AG08396 (cell line): Measurements from ENCODE around the gene SMO.
"Not testable (repeated sequence)": the region's sequence is repeated elsewhere in the genome, so short reads cannot be mapped to it uniquely, and the experiment has no call there.

Experiments used
- DNase-seq: peaks from one replicate; pipeline ENCODE4 v3.0.0; 2012; ENCODE audit warnings: low spot score, mixed read lengths

SMO gene

DNA sequence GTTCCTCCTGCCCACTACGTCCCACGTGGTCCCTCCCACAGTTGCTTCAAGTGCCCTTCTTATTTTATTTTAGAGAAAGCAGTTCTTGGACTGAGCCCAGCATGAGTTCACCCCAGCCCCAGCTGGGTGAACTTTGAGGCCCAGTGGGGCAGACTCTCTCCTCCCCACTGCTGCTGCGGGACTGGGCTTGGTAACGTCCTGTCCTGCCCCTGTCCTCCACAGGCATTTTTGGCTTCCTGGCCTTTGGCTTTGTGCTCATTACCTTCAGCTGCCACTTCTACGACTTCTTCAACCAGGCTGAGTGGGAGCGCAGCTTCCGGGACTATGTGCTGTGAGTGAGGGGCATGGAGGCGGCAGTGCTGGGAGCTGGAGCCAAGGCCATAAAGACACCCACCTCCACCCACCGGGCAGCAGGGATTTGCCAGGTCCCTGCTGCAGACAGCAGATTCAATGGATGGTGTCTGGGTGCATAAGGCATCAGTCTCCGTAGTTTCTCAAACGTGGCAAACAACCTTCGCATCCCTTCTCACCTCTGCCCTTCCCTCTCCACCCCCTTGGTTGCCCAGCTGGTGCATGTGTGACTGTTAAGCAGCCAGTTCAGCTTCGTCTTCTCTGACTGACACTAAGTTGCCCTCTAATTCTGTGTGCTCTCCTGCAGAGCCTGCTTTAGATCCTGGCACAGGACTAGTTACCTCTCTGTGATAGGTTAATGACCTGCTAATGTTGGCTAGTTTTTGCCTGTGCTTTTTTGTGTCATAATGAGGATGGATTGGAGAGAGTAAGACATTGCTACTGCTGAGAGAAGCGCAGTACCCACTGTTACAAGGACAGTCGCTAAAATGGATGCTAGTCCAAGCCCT is 20.9 kb downstream of the SMO start:
- no peak for DNase-seq

DNA sequence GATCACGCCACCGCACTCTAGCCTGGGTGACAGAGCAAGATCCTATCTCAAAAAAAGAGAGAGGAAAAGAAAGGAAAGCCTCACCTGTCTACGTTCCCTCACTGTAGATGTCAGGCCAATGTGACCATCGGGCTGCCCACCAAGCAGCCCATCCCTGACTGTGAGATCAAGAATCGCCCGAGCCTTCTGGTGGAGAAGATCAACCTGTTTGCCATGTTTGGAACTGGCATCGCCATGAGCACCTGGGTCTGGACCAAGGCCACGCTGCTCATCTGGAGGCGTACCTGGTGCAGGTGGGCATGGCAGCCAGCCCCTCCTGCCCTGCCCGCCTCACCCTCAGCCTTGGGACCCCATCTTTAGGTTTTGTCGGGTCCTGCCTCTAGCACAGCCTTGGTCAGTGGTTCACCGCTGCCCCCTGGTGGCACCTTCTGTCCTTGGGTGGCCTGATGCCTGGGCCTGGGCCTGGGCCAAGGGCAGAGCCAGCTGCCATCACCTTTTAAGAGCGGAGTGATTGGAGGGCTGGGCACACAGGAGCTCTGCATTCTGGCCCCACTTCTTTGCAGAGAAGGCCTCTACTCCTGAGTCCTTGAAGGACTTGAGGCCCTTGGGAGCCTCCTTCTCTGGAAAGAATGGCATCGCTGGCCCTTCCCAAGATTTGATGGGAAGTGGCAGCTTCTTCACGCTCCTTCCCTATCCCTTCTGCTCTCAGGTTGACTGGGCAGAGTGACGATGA is 22.0 kb downstream of the SMO start:
- peak; percentile 89 for DNase-seq

DNA sequence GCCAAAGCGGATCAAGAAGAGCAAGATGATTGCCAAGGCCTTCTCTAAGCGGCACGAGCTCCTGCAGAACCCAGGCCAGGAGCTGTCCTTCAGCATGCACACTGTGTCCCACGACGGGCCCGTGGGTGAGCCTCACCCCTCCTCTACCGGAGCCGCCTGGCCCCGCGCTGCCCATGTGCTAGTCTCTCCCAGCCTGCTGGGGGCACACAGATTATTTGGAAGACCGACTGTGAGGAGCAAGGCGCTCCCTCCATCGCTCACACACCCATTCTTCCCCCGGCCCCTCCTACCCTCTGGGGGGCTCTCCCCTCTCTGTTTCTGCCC is 22.5 kb downstream of the SMO start:
- no peak for DNase-seq

DNA sequence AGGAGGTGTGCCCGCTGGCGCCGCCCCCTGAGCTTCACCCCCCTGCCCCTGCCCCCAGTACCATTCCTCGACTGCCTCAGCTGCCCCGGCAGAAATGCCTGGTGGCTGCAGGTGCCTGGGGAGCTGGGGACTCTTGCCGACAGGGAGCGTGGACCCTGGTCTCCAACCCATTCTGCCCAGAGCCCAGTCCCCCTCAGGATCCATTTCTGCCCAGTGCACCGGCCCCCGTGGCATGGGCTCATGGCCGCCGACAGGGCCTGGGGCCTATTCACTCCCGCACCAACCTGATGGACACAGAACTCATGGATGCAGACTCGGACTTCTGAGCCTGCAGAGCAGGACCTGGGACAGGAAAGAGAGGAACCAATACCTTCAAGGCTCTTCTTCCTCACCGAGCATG is 23.7 kb downstream of the SMO start:
- DNase-seq, result no peak

DNA sequence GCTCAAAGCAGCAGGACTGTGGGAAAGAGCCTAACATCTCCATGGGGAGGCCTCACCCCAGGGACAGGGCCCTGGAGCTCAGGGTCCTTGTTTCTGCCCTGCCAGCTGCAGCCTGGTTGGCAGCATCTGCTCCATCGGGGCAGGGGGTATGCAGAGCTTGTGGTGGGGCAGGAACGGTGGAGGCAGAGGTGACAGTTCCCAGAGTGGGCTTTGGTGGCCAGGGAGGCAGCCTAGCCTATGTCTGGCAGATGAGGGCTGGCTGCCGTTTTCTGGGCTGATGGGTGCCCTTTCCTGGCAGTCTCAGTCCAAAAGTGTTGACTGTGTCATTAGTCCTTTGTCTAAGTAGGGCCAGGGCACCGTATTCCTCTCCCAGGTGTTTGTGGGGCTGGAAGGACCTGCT is 24.2 kb downstream of the SMO start:
- no peak for DNase-seq

DNA sequence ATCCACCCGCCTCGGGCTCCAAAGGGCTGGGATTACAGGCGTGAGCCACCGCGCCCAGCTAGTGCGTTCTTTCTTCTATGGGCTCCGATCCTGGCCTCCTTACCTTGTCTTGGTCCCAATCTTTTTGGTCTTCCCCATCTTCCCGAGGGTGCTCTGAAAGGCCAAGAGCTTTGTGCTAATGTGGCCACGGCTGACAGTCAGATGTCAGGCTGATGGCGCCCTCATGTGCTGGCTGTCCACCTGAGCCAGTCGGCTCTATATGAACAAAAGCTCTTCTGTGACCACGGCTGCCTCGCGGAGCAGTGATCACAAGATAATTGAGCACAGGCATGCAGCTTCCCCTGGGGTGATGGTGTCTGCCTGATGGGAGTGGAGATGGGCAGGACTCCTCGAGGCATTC is 25.4 kb downstream of the SMO start:
- no peak for DNase-seq

DNA sequence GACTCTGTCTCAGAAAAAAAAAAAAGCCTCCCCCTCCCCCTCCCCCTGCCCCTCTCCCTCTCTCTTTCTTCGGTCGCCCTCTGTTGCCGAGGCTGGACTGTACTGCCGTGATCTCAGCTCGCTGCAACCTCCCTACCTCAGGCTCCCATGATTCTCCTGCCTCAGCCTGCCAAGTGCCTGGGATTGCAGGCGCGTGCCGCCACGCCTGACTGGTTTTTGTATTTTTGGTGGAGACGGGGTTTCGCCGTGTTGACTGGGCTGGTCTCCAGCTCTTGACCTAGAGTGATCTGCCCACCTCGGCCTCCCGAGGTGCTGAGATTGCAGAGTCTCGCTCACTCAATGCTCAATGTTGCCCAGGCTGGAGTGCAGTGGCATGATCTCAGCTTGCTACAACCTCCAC is 27.3 kb downstream of the SMO start:
- DNase-seq, result not testable (repeated sequence)

DNA sequence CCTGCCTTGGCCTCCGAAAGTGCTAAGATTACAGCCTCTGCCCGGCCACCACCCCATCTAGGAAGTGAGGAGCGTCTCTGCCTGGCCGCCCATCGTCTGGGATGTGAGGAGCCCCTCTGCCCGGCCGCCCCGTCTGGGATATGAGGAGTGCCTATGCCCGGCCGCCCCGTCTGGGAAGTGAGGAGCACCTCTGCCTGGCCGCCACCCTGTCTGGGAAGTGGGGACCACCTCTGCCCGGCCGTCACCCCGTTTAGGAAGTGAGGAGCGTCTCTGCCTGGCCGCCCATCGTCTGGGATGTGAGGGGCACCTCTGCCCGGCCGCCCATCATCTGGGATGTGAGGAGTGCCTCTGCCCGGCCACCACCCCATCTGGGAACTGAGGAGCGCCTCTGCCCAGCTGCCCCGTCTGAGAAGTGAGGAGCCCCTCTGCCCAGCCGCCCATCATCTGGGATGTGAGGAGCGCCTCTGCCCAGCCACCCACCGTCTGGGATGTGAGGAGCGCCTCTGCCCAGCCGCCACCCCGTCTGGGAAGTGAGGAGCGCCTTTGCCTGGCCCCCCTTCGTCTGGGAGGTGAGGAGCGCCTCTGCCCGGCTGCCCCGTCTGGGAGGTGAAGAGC is 27.8 kb downstream of the SMO start:
- not testable (repeated sequence) for DNase-seq

DNA sequence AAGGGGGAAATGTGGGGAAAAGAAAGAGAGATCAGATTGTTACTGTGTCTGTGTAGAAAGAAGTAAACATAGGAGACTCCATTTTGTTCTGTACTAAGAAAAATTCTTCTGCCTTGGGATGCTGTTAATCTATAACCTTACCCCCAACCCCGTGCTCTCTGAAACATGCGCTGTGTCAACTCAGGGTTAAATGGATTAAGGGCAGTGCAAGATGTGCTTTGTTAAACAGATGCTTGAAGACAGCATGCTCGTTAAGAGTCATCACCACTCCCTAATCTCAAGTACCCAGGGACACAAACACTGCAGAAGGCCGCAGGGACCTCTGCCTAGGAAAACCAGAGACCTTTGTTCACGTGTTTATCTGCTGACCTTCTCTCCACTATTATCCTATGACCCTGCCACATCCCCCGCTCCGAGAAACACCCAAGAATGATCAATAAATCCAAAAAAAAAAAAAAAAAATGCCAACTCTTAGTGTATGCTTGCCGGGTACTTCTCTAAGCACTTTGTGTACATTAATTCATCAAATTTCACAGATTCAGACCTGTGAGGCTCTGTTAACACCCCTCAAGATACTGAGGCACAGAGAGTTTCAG is 28.5 kb downstream of the SMO start:
- not testable (repeated sequence) for DNase-seq

DNA sequence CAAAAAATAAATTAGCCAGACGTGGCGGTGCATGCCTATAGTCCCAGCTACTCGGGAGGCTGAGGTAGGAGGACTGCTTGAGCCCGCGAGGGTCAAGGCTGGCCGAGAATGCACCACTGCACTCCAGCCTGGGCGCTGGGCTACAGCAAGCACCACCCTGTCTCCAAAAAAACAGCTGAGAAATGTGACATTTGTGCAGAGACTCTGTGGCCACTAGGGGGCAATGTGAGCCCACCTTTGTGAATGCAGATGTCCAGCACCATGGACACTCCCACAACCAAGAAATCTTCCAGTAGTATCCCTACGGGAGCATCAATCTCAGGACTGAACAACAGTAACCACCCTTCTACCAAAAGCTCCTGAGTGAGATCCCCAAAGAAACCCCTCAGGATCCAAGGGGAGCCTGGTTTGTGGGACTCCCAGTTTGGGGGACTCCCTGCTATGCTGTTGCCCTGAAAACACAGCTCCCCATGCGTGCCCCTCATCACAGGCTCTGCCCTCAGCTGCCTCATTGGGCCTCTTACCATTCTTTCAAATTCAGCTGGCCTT is 30.2 kb downstream of the SMO start:
- peak; percentile 87 for DNase-seq

DNA sequence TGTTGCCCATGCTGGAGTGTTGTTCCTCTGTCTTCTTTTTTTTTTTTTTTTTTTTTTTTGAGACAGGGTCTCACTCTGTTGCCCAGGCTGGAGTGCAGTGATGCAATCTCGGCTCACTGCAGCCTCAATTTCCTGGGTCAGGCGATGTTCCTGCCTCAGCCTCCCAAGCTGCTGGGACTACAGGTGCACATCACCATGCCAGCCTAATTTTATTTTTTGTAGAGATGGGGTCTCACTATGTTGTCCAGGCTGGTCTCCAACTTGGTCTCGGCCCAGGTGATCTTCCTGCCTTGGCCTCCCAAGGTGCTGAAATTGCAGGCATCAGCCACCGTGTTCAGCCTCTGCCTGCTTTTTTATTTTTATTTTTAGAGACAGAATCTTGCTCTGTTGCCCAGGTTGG is 30.7 kb downstream of the SMO start:
- not testable (repeated sequence) for DNase-seq

DNA sequence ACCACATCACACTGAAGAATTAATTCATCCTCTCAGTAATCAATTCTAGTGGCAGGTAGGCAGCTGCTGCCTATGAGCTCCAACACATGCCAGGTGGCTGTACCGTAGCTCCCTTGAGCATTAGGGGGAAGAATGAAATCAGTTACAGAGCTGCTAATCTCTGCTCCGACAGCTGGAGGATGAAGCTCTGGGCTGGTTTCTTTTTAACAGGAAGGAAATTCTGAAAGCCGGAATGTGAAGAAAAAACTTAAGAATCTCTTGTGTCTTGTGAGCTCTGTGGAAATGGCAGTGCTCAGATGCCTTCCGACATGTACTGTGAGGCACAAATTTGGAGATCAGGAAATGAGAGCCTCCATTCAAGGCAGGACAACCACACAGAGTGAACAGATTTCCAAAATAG is 33.6 kb downstream of the SMO start:
- no peak for DNase-seq

DNA sequence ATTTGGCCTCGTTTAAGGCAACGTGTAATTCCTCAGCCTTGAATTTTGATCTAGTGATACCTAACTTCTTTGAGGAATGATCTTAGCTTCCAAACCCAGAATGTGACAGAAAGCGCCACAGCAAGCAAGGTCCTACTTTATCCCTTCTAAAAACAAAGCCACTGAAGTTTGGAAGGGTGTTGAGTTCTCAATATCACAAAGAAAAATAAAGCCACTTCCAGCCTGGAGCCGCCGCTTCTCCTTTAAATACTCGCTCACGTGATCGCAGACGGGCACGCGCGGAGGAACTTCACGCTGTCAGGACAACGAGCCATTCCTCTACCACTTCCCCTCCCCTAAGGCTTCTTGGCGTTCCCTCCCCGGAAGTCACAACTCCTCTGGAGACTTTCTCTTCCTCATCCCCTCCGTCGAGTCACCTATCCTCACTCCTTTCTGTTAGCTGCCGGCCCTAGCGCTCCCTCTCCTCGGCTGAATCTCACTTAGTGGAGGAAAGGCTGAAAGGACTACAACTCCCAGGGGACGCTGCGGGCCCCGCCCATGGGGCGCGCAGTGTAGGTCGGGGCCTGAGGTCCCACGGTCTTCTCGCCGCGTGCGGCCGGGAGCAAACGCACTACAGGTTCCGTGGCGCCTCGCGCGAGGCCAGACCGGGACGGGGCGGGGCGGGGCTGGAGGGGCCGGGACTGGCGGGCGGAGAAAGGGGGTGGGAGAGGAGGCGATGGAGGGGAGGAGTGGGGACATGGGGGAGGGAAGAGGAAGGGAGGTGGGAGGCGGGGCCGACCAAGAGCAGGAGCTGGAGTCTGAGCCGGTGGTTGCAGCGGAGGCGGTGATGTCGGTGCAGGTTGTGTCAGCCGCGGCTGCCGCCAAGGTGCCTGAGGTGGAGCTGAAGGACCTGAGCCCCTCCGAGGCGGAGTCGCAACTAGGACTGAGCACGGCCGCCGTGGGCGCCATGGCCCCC is 36.1 kb downstream of the SMO start, which contains the start of gene AHCYL2:
TSS of gene AHCYL2 (plus strand) at position 780 of the 955 bp plus-strand sequence.
- peak; percentile 96 for DNase-seq

DNA sequence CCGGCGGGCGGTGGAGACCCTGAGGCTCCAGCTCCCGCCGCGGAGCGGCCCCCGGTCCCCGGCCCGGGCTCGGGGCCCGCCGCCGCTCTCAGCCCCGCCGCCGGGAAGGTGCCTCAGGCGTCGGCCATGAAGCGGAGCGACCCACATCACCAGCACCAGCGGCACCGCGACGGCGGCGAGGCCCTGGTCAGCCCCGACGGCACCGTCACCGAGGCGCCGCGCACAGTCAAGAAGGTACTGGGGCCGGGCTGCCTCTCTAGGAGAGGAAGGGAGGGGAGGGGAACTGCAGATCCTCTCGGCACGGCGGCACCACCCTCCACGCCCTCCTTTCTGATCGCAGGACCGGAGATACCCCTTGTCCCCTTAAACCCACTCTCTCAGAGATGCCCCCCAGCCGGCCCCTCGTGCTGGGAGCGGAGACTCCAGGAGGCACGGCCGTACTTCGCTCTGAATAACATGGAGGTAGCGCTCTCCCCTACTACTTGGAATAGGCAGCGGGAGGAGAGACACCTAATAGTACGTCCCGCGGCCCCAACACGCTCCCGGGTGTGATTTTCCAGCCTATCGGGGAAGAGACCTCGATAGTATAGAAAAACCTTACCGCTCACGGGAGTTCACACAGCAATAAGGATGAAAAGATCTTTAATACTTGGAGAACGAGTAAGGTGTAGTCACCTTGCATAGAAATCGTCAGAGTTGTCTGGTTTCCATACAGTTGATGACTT is 36.9 kb downstream of the SMO start:
- peak; percentile 46 for DNase-seq

DNA sequence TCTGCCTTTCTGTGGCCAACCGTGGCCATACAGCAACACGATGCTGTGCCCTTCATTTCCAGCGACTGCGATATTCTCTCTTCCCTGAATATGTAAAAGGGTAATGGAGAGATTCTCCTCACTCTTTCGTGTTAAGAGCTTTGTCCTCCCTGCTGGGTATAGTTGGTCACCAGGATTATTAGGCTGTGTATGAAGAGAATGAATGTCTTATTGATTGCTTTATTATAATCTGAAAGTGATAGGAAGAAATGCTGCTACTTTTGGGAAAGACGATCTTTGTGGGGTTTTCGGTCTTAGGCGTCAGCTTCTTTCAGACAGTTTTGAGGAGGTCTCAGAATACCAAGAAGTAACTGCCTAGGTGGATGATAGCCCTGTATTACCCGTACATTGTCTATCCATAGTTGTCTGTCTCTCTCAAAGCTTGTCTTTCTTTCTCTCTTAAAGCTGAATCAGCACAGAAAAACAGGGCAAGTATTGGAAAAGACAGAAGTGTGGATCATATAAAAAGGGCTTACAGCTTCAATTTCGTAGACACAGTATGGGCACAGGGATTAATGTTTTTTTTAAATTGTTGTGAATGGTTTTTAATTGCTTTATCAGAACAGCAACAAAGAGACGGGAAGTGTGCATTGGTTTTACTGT is 37.6 kb downstream of the SMO start:
- no peak for DNase-seq

DNA sequence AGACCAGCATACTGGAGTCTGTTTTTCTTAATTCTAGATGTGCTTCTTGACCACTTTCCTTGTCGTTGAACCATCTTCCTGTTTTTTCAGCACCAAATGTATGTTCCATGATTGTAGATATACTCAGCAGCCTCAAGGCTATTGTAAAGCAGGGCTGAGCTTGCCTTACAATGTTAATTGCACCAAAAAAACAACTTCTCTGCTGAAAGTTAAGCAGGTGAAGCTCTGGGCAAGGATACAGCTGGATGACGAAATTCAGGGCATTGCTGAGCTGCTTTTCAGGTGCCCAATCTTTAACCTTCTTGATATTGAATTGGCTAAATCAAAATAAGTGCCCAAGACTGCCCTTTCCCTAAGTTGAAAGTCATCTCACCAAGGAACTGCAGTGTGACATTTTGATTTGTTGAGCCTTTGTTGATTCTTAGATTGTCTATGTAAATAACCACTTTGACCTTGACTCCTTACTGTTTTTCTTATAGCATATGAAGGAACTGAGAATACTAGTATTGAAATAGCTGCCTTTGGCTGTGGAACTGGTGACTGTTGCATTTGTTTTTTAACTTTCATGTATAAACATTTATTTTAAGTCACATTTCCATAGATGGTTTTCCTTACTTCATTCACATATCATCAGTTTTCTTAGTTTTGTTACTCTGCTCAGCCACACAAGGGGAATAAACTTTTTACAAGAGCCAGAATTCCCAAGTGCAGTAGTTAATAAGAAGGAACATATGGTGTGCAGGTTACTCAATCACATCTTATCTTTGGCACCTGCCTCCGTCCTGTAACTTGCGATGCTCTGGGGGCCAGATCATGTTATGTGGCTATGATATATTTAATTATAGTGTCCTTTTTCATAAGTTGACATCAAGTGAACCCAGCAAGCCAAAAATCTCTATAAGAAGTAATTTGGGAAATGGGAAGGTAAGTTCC is 39.5 kb downstream of the SMO start:
- DNase-seq, result no peak

DNA sequence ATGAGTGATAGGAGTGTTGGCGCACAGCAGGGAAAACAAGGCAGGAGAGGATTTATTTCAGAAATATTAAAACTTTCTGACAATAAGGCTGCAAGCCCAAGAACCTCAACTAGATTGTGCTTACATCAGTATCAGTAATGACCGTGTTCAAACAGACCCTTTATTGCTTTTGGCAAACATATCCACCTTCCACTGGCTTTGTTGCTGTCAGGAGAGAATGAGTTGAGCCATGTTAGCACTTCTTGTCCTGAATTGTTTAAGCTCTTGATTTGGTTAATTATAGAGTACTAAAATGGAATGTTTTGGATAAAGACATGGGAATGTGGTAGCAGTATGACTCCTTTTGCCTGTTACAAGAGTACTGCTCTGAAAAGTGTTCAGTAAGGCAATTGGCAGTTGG is 40.2 kb downstream of the SMO start:
- no peak for DNase-seq

DNA sequence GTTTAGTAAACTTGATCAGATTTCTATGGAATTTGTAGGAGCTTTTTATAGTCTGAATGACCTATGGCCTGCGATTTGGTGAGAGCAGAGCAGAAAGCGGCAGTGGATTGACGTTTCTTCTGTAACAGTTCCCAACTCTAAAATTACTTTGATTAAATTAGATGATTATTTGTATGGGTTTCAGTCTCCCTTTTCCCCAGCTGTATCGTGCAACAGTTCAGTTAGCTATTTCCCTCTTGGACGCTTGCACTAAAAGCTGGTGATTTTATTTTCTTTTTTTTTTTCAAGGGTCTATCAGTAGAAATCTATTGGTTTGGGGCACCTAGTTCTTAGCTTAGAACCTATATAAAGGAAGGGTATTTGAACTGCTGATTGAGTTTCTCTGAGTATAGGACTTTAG is 43.2 kb downstream of the SMO start:
- DNase-seq, result no peak

DNA sequence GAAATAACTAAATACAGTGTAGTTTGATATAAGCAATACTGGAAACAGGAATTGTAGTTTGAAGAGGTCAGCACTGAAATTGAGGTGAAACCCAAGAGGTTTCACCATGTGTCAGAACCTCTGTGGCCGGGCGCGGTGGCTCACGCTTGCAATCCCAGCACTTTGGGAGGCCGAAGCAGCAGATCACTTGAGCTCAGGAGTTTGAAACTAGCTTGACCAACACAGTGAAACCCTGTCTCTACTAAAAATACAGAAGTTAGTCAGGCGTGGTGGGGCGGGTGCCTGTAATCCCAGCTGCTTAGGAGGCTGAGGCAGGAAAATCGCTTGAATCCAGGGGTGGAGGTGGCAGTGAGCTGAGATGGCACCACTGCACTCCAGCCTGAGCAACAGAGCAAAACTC is 50.1 kb downstream of the SMO start:
- DNase-seq, result no peak
